Measurements from ENCODE around the gene LRP4.

- TF ChIP-seq, protein P1, sequence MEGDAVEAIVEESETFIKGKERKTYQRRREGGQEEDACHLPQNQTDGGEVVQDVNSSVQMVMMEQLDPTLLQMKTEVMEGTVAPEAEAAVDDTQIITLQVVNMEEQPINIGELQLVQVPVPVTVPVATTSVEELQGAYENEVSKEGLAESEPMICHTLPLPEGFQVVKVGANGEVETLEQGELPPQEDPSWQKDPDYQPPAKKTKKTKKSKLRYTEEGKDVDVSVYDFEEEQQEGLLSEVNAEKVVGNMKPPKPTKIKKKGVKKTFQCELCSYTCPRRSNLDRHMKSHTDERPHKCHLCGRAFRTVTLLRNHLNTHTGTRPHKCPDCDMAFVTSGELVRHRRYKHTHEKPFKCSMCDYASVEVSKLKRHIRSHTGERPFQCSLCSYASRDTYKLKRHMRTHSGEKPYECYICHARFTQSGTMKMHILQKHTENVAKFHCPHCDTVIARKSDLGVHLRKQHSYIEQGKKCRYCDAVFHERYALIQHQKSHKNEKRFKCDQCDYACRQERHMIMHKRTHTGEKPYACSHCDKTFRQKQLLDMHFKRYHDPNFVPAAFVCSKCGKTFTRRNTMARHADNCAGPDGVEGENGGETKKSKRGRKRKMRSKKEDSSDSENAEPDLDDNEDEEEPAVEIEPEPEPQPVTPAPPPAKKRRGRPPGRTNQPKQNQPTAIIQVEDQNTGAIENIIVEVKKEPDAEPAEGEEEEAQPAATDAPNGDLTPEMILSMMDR (IDR thresholded peaks at IDR 0.05), result peak in 4 of 7 experiments; percentile 16 to 37 (median 20)
- TF ChIP-seq POLR2A (IDR thresholded peaks at IDR 0.05), result peak in 2 of 3 donors; percentile 36
Observed at GRCh38 chr11:46916286-46917108, 1.9 kb downstream of the LRP4 start.

Measured in body of pancreas (tissue), 4 donors.